ENCODE results near the gene CNTN2. TPM values are rescaled to one million over a fixed set of nuclear protein-coding genes. Genes with fewer than 3 reads are reported as not detected.

The CNTN2 gene
- total and polyA plus RNA-seq, 2 of the 4 experiments (the other 2 are of a cell fraction): not detected

- WGBS, 2 experiments (ENCODE audit: extremely low coverage in 2 of 2, insufficient read length in 1 of 2): 63% methylated on average over 3 of the region's 7 CpGs; no CpG with 5 or more reads in 1 of the 2 experiments
- Histone ChIP-seq H3K23ac (ENCODE audit: low read depth, low read length) (no peak overlapping the region), H3K4me1 (ENCODE audit: control insufficient read depth, insufficient read depth, low read length) (no peaks in the 10 kb centered on the region), H2AK9ac (replicated peaks; ENCODE audit: low read depth, low read length, poor library complexity) (no peak overlapping the region), H3K9ac (ENCODE audit: low read depth, low read length) (no peak overlapping the region), H4K5ac (ENCODE audit: low read depth, low read length) (no peak overlapping the region), H3K9me3 (ENCODE audit: control insufficient read depth, insufficient read depth, low read length) (no peaks in the 10 kb centered on the region), H3K14ac (replicated peaks; ENCODE audit: low read depth, low read length) (no peak overlapping the region), H3K27me3 (ENCODE audit: control insufficient read depth, insufficient read depth, low read length) (peaks cover 54% of the 10 kb centered on the region), H2BK15ac (ENCODE audit: low read depth, low read length) (no peak overlapping the region), H2BK5ac (ENCODE audit: low read depth, low read length, poor library complexity, severe bottlenecking) (no peak overlapping the region), H3K36me3 (ENCODE audit: control insufficient read depth, insufficient read depth, low read length) (no peaks in the 10 kb centered on the region), H3K79me1 (ENCODE audit: low read depth in 1 of 2, low read length in 2 of 2) (no peaks in the 10 kb centered on the region), H2AFZ (replicated peaks; ENCODE audit: low read length, poor library complexity) (no peak overlapping the region), H2BK20ac (ENCODE audit: low read depth, low read length) (no peak overlapping the region), H4K8ac (ENCODE audit: low read depth in 2 of 2, low read length in 2 of 2) (no peak overlapping the region), H3K4me2 (ENCODE audit: low read depth, low read length) (no peak overlapping the region), H3K9me1 (ENCODE audit: insufficient read depth, low read length) (no peaks in the 10 kb centered on the region), H3K4ac (ENCODE audit: low read depth, low read length) (no peak overlapping the region), H2AK5ac (ENCODE audit: low read depth, low read length) (no peak overlapping the region), H3K18ac (ENCODE audit: low read depth, low read length) (no peak overlapping the region), H3K56ac (ENCODE audit: extremely low read depth, insufficient read depth, low read length) (no peak overlapping the region), H3K4me3 (ENCODE audit: insufficient read depth, low read depth, low read length) (no peak overlapping the region), H4K91ac (ENCODE audit: insufficient read depth, low read depth, low read length) (no peak overlapping the region), H3K27ac (ENCODE audit: insufficient read depth, low read length) (no peak overlapping the region), H4K20me1 (ENCODE audit: insufficient read depth, low read length) (no peaks in the 10 kb centered on the region), H2BK120ac (ENCODE audit: low read depth, low read length) (no peak overlapping the region)
- POLR2A ChIA-PET (ENCODE audit: unreplicated experiment): no interaction called here
- DNase-seq (no peak), ATAC-seq (ENCODE audit: low read depth) (no peak)
- CTCF ChIA-PET: no interaction called here
- intact Hi-C loops (cut with micrococcal nuclease) (no loop called here), in situ Hi-C loops (cut with MboI; ENCODE audit: low sequenced_read_pairs) (no loop called here), dilution Hi-C loops (cut with HindIII; ENCODE audit: low sequenced_read_pairs, unreplicated experiment) (no loop called here)
- TF ChIP-seq MXI1 (IDR thresholded peaks at IDR 0.05; ENCODE audit: borderline replicate concordance, low read depth, low read length) (no peak), ELK1 (IDR thresholded peaks at IDR 0.05; ENCODE audit: borderline replicate concordance, low read depth, low read length) (no peak), MAFK (IDR thresholded peaks at IDR 0.05; ENCODE audit: low read depth, low read length) (no peak), SMC3 (IDR thresholded peaks at IDR 0.05; ENCODE audit: low read depth, low read length) (no peak), FOS (IDR thresholded peaks at IDR 0.05; ENCODE audit: low read depth, low read length) (no peak), USF2 (IDR thresholded peaks at IDR 0.05; ENCODE audit: low read depth, low read length) (no peak), NFE2L2 (IDR thresholded peaks at IDR 0.05; ENCODE audit: low read depth, low read length) (no peak)
- BruUV-seq (replicated peaks): no TSS peak
These were observed 11.0 kb downstream of the CNTN2 start for GRCh38 chr1:205054013-205054412.
